HG02623 (cell line): Measurements from ENCODE around the gene MID1.

Source experiments
- ATAC-seq: cut with Tn5 transposase; IDR thresholded peaks from one replicate; pipeline ENCODE4 v1.9.1; 2021; ENCODE audit warnings: moderate library complexity; ENCODE audit not compliant: unreplicated experiment

Gene MID1

GRCh38 chrX:10533696-10534365 lies 86.6 kb downstream of the MID1 start:
- ATAC-seq: no peak

- no peak for ATAC-seq
These were observed 88.5 kb downstream of the MID1 start for GRCh38 chrX:10531927-10532326.

DNA sequence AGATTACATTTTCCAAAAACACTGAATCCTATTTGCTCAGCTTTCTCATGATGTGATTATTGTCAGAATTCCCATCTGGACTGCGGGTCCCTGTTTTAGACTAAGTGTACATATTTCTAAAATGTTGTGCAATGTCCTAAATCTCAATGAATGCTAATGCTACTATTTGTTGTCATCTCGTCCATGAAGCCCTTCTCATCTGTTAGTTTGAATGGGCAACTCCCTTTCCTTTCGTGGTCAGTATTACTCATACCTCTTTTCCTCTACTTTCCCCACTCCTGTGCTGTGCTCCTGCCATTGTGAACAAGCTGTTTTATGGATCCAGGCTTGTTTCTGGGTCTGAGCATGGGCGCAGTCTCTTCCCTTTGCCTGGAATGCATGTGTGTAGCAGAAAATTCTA lies 91.0 kb downstream of the MID1 start:
- ATAC-seq: no peak

- no peak for ATAC-seq
These were observed 93.9 kb downstream of the MID1 start for GRCh38 chrX:10526451-10526850.

DNA sequence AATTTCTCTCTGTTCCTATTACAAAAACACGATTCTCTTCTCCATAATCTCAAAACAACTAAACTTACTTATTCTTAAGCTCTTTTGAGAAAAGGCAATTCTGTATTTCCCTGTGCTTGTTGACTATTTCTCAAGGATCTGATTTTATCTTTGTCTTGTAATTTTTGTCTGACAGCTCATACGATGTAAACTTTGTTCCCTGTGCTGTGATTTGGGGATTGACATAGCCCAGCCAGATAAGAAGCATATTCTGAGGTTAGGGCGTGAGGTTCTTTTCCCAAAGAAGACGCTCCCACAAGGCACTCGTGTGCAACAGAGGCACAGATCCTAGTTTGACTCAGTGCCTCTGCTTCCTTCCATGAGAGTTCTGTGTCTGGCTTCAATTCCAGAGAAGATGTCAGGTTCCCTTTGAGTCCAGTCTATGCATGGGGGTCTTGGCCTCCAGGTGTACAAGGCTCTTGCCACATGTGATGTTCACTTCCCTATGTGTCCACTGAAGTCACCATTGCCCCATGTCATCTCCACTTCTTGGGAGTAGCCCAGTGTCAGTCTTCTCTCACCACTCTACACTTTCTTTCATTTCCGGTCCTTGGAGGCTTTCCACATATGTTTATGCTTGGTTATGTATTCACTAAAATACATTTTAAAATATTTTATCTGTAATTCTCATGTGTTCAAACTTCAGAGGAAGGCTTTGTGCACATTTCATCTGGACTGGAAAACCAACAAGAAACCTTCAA lies 94.8 kb downstream of the MID1 start:
- no peak for ATAC-seq

- no peak for ATAC-seq
These were observed 95.8 kb downstream of the MID1 start for GRCh38 chrX:10524578-10524977.

GRCh38 chrX:10519761-10520160 lies 100.6 kb downstream of the MID1 start:
- no peak for ATAC-seq

GRCh38 chrX:10519278-10519677 lies 101.1 kb downstream of the MID1 start:
- no peak for ATAC-seq

- ATAC-seq: no peak
These were observed 102.3 kb downstream of the MID1 start for GRCh38 chrX:10518073-10518472.

GRCh38 chrX:10516781-10517322 lies 103.5 kb downstream of the MID1 start:
- no peak for ATAC-seq

- ATAC-seq: no peak
These were observed 105.5 kb downstream of the MID1 start for GRCh38 chrX:10514891-10515290.

- ATAC-seq: no peak
These were observed 106.4 kb downstream of the MID1 start for GRCh38 chrX:10513974-10514373.

DNA sequence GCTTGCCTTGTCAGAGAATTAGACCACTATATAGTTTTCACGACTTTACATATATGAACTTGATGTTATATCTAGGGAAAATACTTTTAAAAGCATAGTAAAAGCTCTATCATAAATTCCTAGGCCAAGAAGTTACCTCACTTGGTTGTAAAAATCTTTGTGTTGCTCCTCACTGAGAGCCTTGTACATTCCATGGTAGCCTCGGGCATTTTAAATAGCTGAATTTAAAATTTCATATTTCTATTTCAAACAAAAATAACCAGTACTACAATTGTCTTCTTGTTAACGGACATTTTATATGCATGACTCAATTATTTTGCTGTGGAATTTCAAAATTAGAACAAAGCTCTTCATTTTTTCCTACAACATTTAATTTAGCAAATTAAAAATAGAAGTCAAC lies 107.6 kb downstream of the MID1 start:
- no peak for ATAC-seq

DNA sequence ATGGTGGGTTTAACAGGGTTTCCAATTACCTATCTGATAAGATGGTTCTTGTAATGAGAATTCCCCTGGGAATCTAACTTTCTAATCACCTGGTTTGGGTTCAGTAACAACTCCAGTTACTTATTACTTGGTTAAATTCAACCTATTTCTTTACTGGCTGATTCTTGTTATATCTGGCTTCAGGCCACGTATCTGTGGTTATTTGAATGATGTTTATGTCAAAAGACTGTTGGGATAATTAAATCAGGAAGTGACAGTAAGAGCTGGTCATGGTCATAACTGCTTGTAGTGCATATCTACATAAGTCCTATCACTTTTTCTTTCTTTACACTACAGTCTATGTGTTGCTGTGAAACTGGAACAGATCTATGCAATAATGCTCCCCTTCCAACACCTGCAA lies 108.1 kb downstream of the MID1 start:
- no peak for ATAC-seq

- ATAC-seq: no peak
These were observed 111.0 kb downstream of the MID1 start for GRCh38 chrX:10509397-10509796.

GRCh38 chrX:10508891-10509290 lies 111.5 kb downstream of the MID1 start:
- no peak for ATAC-seq

- no peak for ATAC-seq
These were observed 112.5 kb downstream of the MID1 start for GRCh38 chrX:10507876-10508275.

- ATAC-seq: no peak
These were observed 113.2 kb downstream of the MID1 start for GRCh38 chrX:10507181-10507580.

GRCh38 chrX:10506781-10507180 lies 113.6 kb downstream of the MID1 start:
- no peak for ATAC-seq

GRCh38 chrX:10505726-10506125 lies 114.7 kb downstream of the MID1 start:
- no peak for ATAC-seq

GRCh38 chrX:10502961-10503360 lies 117.4 kb downstream of the MID1 start:
- no peak for ATAC-seq

- ATAC-seq: no peak
These were observed 118.8 kb downstream of the MID1 start for GRCh38 chrX:10501611-10502010.
